K562 (cell line): ENCODE measurements around the gene GBF1. TPM values are rescaled to one million over a fixed set of nuclear protein-coding genes. Genes with fewer than 3 reads are reported as not detected.
A peak's percentile ranks its signal among the peaks of the same experiment; 100 is the strongest.

Source experiments
- ATAC-seq: fragments of 200-7000 bp; cut with Tn5 transposase; 3 replicates; pipeline ENCODE4 v1.9.1; 2020; ENCODE audit warnings: moderate library complexity
- BruUV-seq: library from RNA; stranded (reverse); fragments of 400-500 nt; replicated peaks from 2 replicates; lab custom pipeline; 2021; lab: Mats Ljungman, UMichigan
- CTCF ChIA-PET: fragments of 300-600 bp; formaldehyde crosslinking; extraction: SDS; loops from one replicate; lab custom pipeline; 2021; ENCODE audit warnings: low intra/inter-chr PET ratio; lab: Yijun Ruan, JAX
- POLR2A ChIA-PET: fragments of 300-600, 350-650 bp; sonication (Branson Sonifier 250); formaldehyde crosslinking; extraction: SDS; loops from one replicate; lab custom pipeline; 2021; ENCODE audit warnings: antibody characterized with exemption, inconsistent platforms; lab: Yijun Ruan, JAX
- DNase-seq, 4 experiments: peaks; one replicate each; pipeline versions ENCODE4 v3.0.0 to v3.0.0-alpha.2; 2011 to 2018; ENCODE audit warnings: low spot score in 3 of 4, mixed read lengths in 3 of 4; ENCODE audit errors: extremely low read depth in 1 of 4
- FAIRE-seq: peaks from 2 replicates; lab custom pipeline; 2011; peaks lifted over from hg19 to GRCh38; lab: Jason Lieb, UNC
- H2AFZ ChIP-seq: 2 replicates; pipeline ENCODE4 v1.6.0; 2011; ENCODE audit warnings: low read depth, low read length, control low read depth, inconsistent platforms
- H3K27ac ChIP-seq: fragments of 200-600 bp; 3 replicates; pipeline ENCODE4 v1.8.0; 2011; ENCODE audit warnings: low read depth, mild to moderate bottlenecking, control low read depth, inconsistent platforms, low read length, moderate library complexity, mixed read lengths; ENCODE audit errors: extremely low read depth
- H3K27me3 ChIP-seq, 2 experiments: fragments of 300-600 bp in 1 of 2; 2 replicates in 1 of 2; 3 replicates in 1 of 2; pipeline versions ENCODE4 v1.6.0 to v1.8.0; 2011; ENCODE audit warnings: inconsistent platforms in 2 of 2, low read length in 2 of 2, mild to moderate bottlenecking in 1 of 2, mixed read lengths in 1 of 2, moderate library complexity in 1 of 2; ENCODE audit not compliant: control insufficient read depth in 2 of 2, insufficient read depth in 2 of 2
- H3K36me3 ChIP-seq: fragments of 300-600 bp; 3 replicates; pipeline ENCODE4 v1.8.0; 2011; ENCODE audit warnings: mild to moderate bottlenecking, low read length, inconsistent platforms; ENCODE audit not compliant: control insufficient read depth, insufficient read depth
- H3K4me1 ChIP-seq, 2 experiments: fragments of 200-600 bp in 1 of 2; replicated peaks in 1 of 2; 2 replicates in 1 of 2; 3 replicates in 1 of 2; pipeline versions ENCODE4 v1.5.1 to v1.8.0; 2011; ENCODE audit warnings: inconsistent platforms in 2 of 2, low read length in 2 of 2, mild to moderate bottlenecking in 1 of 2, mixed read lengths in 1 of 2, moderate library complexity in 1 of 2; ENCODE audit not compliant: control insufficient read depth in 2 of 2, insufficient read depth in 2 of 2
- H3K4me2 ChIP-seq: 2 replicates; pipeline ENCODE4 v1.6.1; 2011; ENCODE audit warnings: low read length, control low read depth, inconsistent platforms, mixed read lengths; ENCODE audit not compliant: insufficient read depth
- H3K4me3 ChIP-seq: fragments of 200-600 bp; sonication (generic), shearing (Covaris generic); 2 replicates; pipeline ENCODE4 v1.5.1; 2016; ENCODE audit warnings: control low read depth, inconsistent platforms
- H3K79me2 ChIP-seq: fragments of 200-600 bp; 3 replicates; pipeline ENCODE4 v1.8.0; 2011; ENCODE audit warnings: low read length, inconsistent platforms; ENCODE audit not compliant: control insufficient read depth, insufficient read depth
- H3K9ac ChIP-seq, 2 experiments: 2 replicates each; pipeline versions ENCODE4 v1.6.0 to v1.6.1; 2011; ENCODE audit warnings: low read depth in 2 of 2, low read length in 2 of 2, control low read depth in 1 of 2, inconsistent platforms in 1 of 2, mild to moderate bottlenecking in 1 of 2, mixed read lengths in 1 of 2; ENCODE audit not compliant: insufficient read depth in 1 of 2
- H3K9me1 ChIP-seq: one replicate; pipeline ENCODE4 v1.6.0; 2011; ENCODE audit warnings: inconsistent platforms, mild to moderate bottlenecking, low read length, moderate library complexity; ENCODE audit not compliant: control insufficient read depth, insufficient read depth
- H3K9me3 ChIP-seq: replicated peaks from 2 replicates; pipeline ENCODE4 v1.5.1; 2011; ENCODE audit warnings: low read depth, low read length, inconsistent platforms; ENCODE audit not compliant: control insufficient read depth, insufficient read depth
- H4K20me1 ChIP-seq: replicated peaks from 2 replicates; pipeline ENCODE4 v1.6.1; 2011; ENCODE audit warnings: low read length, inconsistent platforms, mixed read lengths; ENCODE audit not compliant: control insufficient read depth, insufficient read depth
- HNRNPH1 ChIP-seq: fragments of 200-400 bp; formaldehyde crosslinking; optimal IDR thresholded peaks from 2 replicates; pipeline ENCODE3; 2017; ENCODE audit warnings: low read depth, mild to moderate bottlenecking, low read length, moderate library complexity
- NRF1 ChIP-seq, 2 experiments: fragments of 450-650 bp; IDR thresholded peaks in 1 of 2; conservative IDR thresholded peaks in 1 of 2; 2 replicates each; pipeline ENCODE4 v1.6.1; 2014; ENCODE audit warnings: mild to moderate bottlenecking in 2 of 2
- REST ChIP-seq, 2 experiments: fragments of 450-650 bp; formaldehyde crosslinking in 1 of 2; IDR thresholded peaks; 2 replicates each; pipeline versions ENCODE4 v1.4.0 to v1.6.1; 2014 to 2020; ENCODE audit warnings: mild to moderate bottlenecking in 2 of 2, borderline replicate concordance in 1 of 2, low read depth in 1 of 2
- TAF7 ChIP-seq: fragments of 450-650 bp; IDR thresholded peaks from 2 replicates; pipeline ENCODE4 v1.6.1; 2016; ENCODE audit warnings: missing genetic modification characterization, missing compliant biosample characterization
- ZBTB33 ChIP-seq: sonication (generic); formaldehyde crosslinking; IDR thresholded peaks from 2 replicates; pipeline ENCODE4 v1.8.1; 2023; ENCODE audit warnings: mild to moderate bottlenecking, missing genetic modification reagents
- WGBS: fragments of 100-300 bp; shearing (Covaris generic); methylation state at CpG from one replicate; pipeline ENCODE4 v1.1.6; 2016; ENCODE audit warnings: low coverage, mixed read lengths; ENCODE audit not compliant: insufficient coverage; ENCODE audit errors: missing lambda C conversion rate; 5-methylcytosine and 5-hydroxymethylcytosine counted together
- in situ Hi-C: fragments of 300-500 bp; cut with MboI; formaldehyde crosslinking; loops from 4 replicates; pipeline ENCODE4 v1.15.0; 2018; ENCODE audit warnings: inconsistent platforms, mixed read lengths
- intact Hi-C: fragments of 100-400 bp; cut with micrococcal nuclease; formaldehyde crosslinking; loops from 2 replicates; pipeline ENCODE4 v1.14.2; 2022
- polyA plus RNA-seq, 8 experiments: library from polyadenylated mRNA; depleted of rRNA in 4 of 8; stranded (reverse) in 5 of 8; unstranded in 3 of 8; fragments of >200 nt; fragmentation: Nextera tagmentation in 2 of 8; fragmentation: Illumina TruSeq in 1 of 8; extraction: Ambion mirVana in 2 of 8; extraction: Trizol in 1 of 8; gene quantifications; 2 replicates each; pipeline versions ENCODE4 v1.2.1 to v1.2.3, GENCODE V29; 2011 to 2014; ENCODE audit warnings: inconsistent platforms in 1 of 8, missing spikeins in 1 of 8
- total RNA-seq, 7 experiments: library from RNA; depleted of rRNA in 6 of 7; stranded (reverse); fragments of >200 nt in 6 of 7; fragmentation: Illumina TruSeq in 2 of 7; extraction: Trizol in 2 of 7; gene quantifications; 2 replicates each; pipeline versions ENCODE4 v1.2.1 to v1.2.3, GENCODE V29; 2011 to 2021; ENCODE audit warnings: low replicate concordance in 1 of 7

The GBF1 gene
- total and polyA plus RNA-seq, 9 of the 15 experiments (the other 6 are each of a cell fraction or from before 2014, with no cell fraction given), result 0.69 to 28.0 (median 10.3) TPM

- ATAC-seq (no peak), DNase-seq (peak in 1 of 4 experiments; percentile 19), FAIRE-seq (no peak)
- H4K20me1 ChIP-seq, result no peaks in the 10 kb centered on the region
- ChIA-PET CTCF (interaction anchor here (0.6 kb wide), 1 partner anchor 14 kb away, joined by 4 read pairs; no protein-coding TSS in a partner anchor), POLR2A (interaction anchor here (1.0 kb wide), 1 partner anchor 11 kb away, joined by 3 read pairs; no protein-coding TSS in a partner anchor)
- WGBS, result 72% methylated on average over 6 of the region's 48 CpGs
- no peak overlapping the region for H3K27ac ChIP-seq
- no peak overlapping the region for H2AFZ ChIP-seq
- H3K4me2 ChIP-seq, result no peak overlapping the region
- peaks cover 0 to 31% of the 10 kb centered on the region in 2 experiments; a peak in 3 of 5 replicates for H3K4me1 ChIP-seq
- no peaks in the 10 kb centered on the region for H3K36me3 ChIP-seq
- H3K79me2 ChIP-seq, result no peaks in the 10 kb centered on the region
- peaks cover 10 to 49% of the 10 kb centered on the region in 2 experiments; a peak in 3 of 5 replicates for H3K27me3 ChIP-seq
- no peak overlapping the region for H3K9ac ChIP-seq
- H3K4me3 ChIP-seq, result no peak overlapping the region
- no peak for TF ChIP-seq REST (IDR thresholded peaks at IDR 0.05; ENCODE audit: borderline replicate concordance)
- no peak for TF ChIP-seq REST (CRISPR knock-in tag; IDR thresholded peaks at IDR 0.05; ENCODE audit: low read depth)
- TF ChIP-seq ZBTB33 (CRISPR knock-in tag), result peak; percentile 63
- TF ChIP-seq NRF1 (conservative IDR thresholded peaks at IDR 0.05 in 1 of 2, IDR thresholded peaks at IDR 0.05 in 1 of 2), result peak in 1 of 2 experiments; percentile 46; a peak in 3 of 4 replicates
- TF ChIP-seq HNRNPH1, result no peak
- no peak for TF ChIP-seq TAF7 (tag)
- H3K9me3 ChIP-seq, result no peaks in the 10 kb centered on the region
- in situ Hi-C loops (no loop called here), intact Hi-C loops (no loop called here)
- H3K9me1 ChIP-seq, result no peaks in the 10 kb centered on the region
- no TSS peak for BruUV-seq
Measured at GRCh38 chr10:102410429-102411073, 165.2 kb downstream of the GBF1 start.
